Neuronal stem cell (in vitro differentiated cells): ENCODE measurements around the gene MRGPRF.
A peak's percentile ranks its signal among the peaks of the same experiment; 100 is the strongest.

Experiments used
- DNase-seq: peaks from one replicate; pipeline ENCODE4 v3.0.0-alpha.2; 2013; ENCODE audit warnings: low spot score
- H2AFZ ChIP-seq: one replicate; pipeline ENCODE4 v1.6.1; 2013; ENCODE audit warnings: mild to moderate bottlenecking, low read length, inconsistent platforms
- H2AK5ac ChIP-seq: 2 replicates; pipeline ENCODE4 v1.6.1; 2013; ENCODE audit warnings: low read depth, mild to moderate bottlenecking, inconsistent platforms, low read length, moderate library complexity, mixed read lengths
- H2BK120ac ChIP-seq: 2 replicates; pipeline ENCODE4 v1.6.1; 2013; ENCODE audit warnings: low read depth, mild to moderate bottlenecking, inconsistent platforms, low read length, moderate library complexity, mixed read lengths
- H2BK12ac ChIP-seq: one replicate; pipeline ENCODE4 v1.6.1; 2013; ENCODE audit warnings: low read length, inconsistent platforms
- H2BK15ac ChIP-seq: 2 replicates; pipeline ENCODE4 v1.6.1; 2013; ENCODE audit warnings: mild to moderate bottlenecking, low read length, inconsistent platforms, mixed read lengths
- H2BK5ac ChIP-seq: one replicate; pipeline ENCODE4 v1.6.1; 2013; ENCODE audit warnings: inconsistent platforms, mild to moderate bottlenecking, low read length, moderate library complexity
- H3K14ac ChIP-seq: one replicate; pipeline ENCODE4 v1.6.1; 2013; ENCODE audit warnings: low read length, inconsistent platforms
- H3K18ac ChIP-seq: 2 replicates; pipeline ENCODE4 v1.6.1; 2013; ENCODE audit warnings: low read length, inconsistent platforms
- H3K23ac ChIP-seq: 2 replicates; pipeline ENCODE4 v1.6.1; 2013; ENCODE audit warnings: low read depth, mild to moderate bottlenecking, mixed read lengths, low read length, inconsistent platforms; ENCODE audit not compliant: poor library complexity
- H3K27ac ChIP-seq: replicated peaks from 3 replicates; pipeline ENCODE4 v1.5.1; 2013; ENCODE audit warnings: low read length, inconsistent platforms
- H3K27me3 ChIP-seq, 3 experiments: 2 replicates each; pipeline ENCODE4 v1.6.1; 2013; ENCODE audit warnings: low read length in 3 of 3, mild to moderate bottlenecking in 2 of 3, inconsistent platforms in 1 of 3, low read depth in 1 of 3, mixed read lengths in 1 of 3, moderate library complexity in 1 of 3; ENCODE audit not compliant: control insufficient read depth in 3 of 3, insufficient read depth in 3 of 3
- H3K36me3 ChIP-seq, 2 donors: replicated peaks in 1 of 2; 2 replicates each; pipeline ENCODE4 v1.6.1; 2013; ENCODE audit warnings: low read length in 2 of 2; ENCODE audit not compliant: control insufficient read depth in 2 of 2, insufficient read depth in 2 of 2
- H3K4ac ChIP-seq: 2 replicates; pipeline ENCODE4 v1.6.1; 2013; ENCODE audit warnings: inconsistent platforms, mild to moderate bottlenecking, low read length, moderate library complexity
- H3K4me1 ChIP-seq, 2 donors: 1 replicate in 1 of 2; 2 replicates in 1 of 2; pipeline ENCODE4 v1.6.1; 2013; ENCODE audit warnings: low read length in 2 of 2, low read depth in 1 of 2; ENCODE audit not compliant: control insufficient read depth in 2 of 2, insufficient read depth in 1 of 2
- H3K4me2 ChIP-seq: one replicate; pipeline ENCODE4 v1.6.1; 2013; ENCODE audit warnings: mild to moderate bottlenecking, low read length, inconsistent platforms; ENCODE audit not compliant: insufficient read depth, poor library complexity, severe bottlenecking
- H3K4me3 ChIP-seq, 2 donors: 2 replicates each; pipeline ENCODE4 v1.5.1; 2013; ENCODE audit warnings: low read length in 2 of 2, mild to moderate bottlenecking in 2 of 2, inconsistent platforms in 1 of 2, moderate library complexity in 1 of 2
- H3K79me1 ChIP-seq: one replicate; pipeline ENCODE4 v1.6.1; 2013; ENCODE audit warnings: low read depth, mild to moderate bottlenecking, inconsistent platforms, low read length, moderate library complexity
- H3K9ac ChIP-seq: one replicate; pipeline ENCODE4 v1.6.1; 2013; ENCODE audit warnings: mild to moderate bottlenecking, low read depth, low read length, inconsistent platforms; ENCODE audit not compliant: poor library complexity
- H3K9me3 ChIP-seq, 2 donors: replicated peaks in 1 of 2; 2 replicates each; pipeline versions ENCODE3 to v1.6.1; 2013; ENCODE audit warnings: low read length in 2 of 2, mild to moderate bottlenecking in 2 of 2, inconsistent platforms in 1 of 2, low read depth in 1 of 2, mixed read lengths in 1 of 2, moderate library complexity in 1 of 2; ENCODE audit not compliant: control insufficient read depth in 2 of 2, insufficient read depth in 1 of 2
- H4K8ac ChIP-seq: one replicate; pipeline ENCODE4 v1.6.1; 2013; ENCODE audit warnings: low read depth, mild to moderate bottlenecking, inconsistent platforms, low read length, moderate library complexity
- H4K91ac ChIP-seq: one replicate; pipeline ENCODE4 v1.6.1; 2013; ENCODE audit warnings: low read length, low read depth, mild to moderate bottlenecking, inconsistent platforms; ENCODE audit not compliant: poor library complexity
- WGBS, 2 donors: extraction: QIAGEN DNeasy Blood & Tissue Kit; methylation state at CpG; one replicate each; pipeline ENCODE4 v1.1.7; 2013; ENCODE audit warnings: missing lambda C conversion rate in 2 of 2, mixed read lengths in 1 of 2; ENCODE audit not compliant: insufficient read length in 2 of 2, insufficient replicate concordance in 1 of 2; ENCODE audit errors: extremely low coverage in 2 of 2; 5-methylcytosine and 5-hydroxymethylcytosine counted together

The MRGPRF gene

DNA sequence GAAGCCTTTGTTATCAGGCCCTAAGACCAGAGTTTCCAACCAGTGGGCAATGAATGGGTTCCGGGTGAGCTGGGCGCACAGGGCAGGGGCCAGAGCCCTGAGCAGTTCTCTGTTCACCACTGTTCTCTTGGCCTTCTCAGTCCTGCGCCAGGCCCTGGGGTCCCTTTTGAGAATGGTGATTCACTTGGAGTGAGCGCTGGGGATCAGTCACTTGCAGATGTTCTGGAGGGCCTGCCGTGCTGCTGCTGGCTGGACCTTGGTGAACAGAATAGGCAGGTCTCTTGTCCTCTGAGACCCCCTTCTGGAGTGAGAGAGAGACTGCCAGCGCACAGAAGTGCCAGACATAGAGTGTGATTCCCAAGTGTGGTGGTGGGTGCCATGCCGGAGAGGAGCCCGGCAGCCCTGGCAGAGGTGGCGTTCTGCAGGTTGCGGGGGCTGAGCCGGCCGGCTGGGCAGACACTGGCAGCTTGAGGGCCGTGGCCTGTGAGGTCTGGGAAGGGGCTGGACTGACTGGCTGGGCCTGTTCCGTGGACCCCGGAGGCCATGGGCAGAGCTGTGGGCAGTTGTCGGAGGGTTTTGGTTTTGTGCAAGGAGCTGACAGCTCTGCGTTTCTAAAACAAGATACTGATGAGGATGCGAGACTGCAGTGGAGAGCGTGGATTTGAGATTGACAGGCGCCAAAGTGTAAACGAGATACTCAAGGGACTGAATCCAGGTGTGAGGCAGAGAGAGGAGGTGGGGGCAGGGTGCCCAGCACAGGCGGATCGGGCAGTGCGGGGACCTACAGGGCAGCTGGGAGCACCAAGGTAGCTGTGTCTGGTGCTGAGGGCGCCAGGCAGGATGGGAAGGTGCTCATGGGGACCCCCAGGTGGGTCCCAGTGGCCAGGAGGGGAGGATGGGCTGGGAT lies 48.0 kb upstream of the MRGPRF start:
- Histone ChIP-seq H3K23ac (no peak overlapping the region), H3K4me2 (no peak overlapping the region), H3K14ac (no peak overlapping the region), H4K91ac (no peak overlapping the region), H3K27ac (no peak overlapping the region), H3K36me3 (peaks cover 5 to 34% of the 10 kb centered on the region in 2 donors), H2BK12ac (no peak overlapping the region), H3K79me1 (peaks cover 20% of the 10 kb centered on the region), H3K9ac (no peak overlapping the region), H4K8ac (no peak overlapping the region), H2AFZ (no peak overlapping the region), H3K27me3 (no peaks in the 10 kb centered on the region), H2BK120ac (no peak overlapping the region), H3K4me3 (no peak overlapping the region), H2BK15ac (no peak overlapping the region), H3K4me1 (no peaks in the 10 kb centered on the region), H3K18ac (no peak overlapping the region), H3K4ac (no peak overlapping the region), H3K9me3 (peaks cover 0 to 2% of the 10 kb centered on the region in 2 donors), H2BK5ac (peak overlapping the region; percentile 71), H2AK5ac (no peak overlapping the region)
- DNase-seq = no peak
- no CpG with 5 or more reads among the region's 25 CpGs for WGBS, 2 donors

DNA sequence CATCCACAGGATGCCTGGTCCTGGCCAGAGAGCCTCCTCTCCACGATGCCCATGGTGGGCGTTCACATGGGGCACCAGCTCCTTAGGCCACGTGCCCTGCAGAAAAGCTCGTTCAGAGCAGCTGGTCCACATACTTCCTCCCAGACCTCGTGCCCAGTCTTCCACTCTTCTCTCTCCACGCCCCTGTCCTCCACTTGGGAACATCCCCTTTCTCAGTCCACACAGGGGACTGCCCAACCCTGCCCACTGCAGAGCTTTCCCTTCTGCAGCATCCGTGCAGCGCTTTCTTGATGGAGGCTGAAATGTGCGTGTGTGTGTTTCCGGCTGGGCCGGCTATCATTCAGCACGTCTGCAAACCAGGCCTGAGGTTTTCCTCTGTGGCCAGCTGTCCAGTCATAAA lies 46.9 kb upstream of the MRGPRF start:
- Histone ChIP-seq H3K4ac (no peak overlapping the region), H3K79me1 (peaks cover 18% of the 10 kb centered on the region), H3K4me2 (no peak overlapping the region), H2BK5ac (no peak overlapping the region), H3K4me1 (no peaks in the 10 kb centered on the region), H4K8ac (no peak overlapping the region), H3K14ac (peak overlapping the region; percentile 6), H3K36me3 (peaks cover 9 to 36% of the 10 kb centered on the region in 2 donors), H2AFZ (no peak overlapping the region), H3K9ac (no peak overlapping the region), H3K9me3 (peaks cover 0 to 2% of the 10 kb centered on the region in 2 donors), H2BK12ac (no peak overlapping the region), H3K27me3 (no peaks in the 10 kb centered on the region), H3K23ac (peak overlapping the region; percentile 9), H3K18ac (no peak overlapping the region), H3K27ac (no peak overlapping the region), H3K4me3 (no peak overlapping the region), H2BK15ac (no peak overlapping the region), H4K91ac (no peak overlapping the region), H2AK5ac (no peak overlapping the region), H2BK120ac (no peak overlapping the region)
- DNase-seq = no peak
- WGBS, 2 donors = no CpG with 5 or more reads among the region's 12 CpGs

DNA sequence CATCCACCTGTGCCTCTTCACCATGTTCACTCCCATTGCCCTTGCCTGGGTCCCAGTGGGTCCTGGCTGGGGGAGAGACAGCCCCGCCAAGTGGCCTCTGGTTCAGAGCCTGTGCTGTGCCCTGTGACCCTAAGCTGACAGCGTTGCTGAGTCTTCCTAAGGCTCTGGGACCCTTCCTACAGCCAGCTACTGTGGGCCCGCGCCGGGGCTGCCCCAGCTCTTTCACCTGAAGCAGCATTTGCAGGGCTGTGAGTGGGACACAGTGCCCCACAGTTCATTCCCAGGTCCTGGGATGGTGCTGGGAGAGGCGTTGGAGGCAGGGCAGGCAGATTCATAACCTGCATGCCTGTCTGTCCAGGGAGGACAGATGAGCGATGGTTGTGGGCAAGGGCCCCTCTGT lies 46.4 kb upstream of the MRGPRF start:
- WGBS, 2 donors = no CpG with 5 or more reads among the region's 7 CpGs
- DNase-seq = no peak
- peaks cover 18% of the 10 kb centered on the region for H3K79me1 ChIP-seq

DNA sequence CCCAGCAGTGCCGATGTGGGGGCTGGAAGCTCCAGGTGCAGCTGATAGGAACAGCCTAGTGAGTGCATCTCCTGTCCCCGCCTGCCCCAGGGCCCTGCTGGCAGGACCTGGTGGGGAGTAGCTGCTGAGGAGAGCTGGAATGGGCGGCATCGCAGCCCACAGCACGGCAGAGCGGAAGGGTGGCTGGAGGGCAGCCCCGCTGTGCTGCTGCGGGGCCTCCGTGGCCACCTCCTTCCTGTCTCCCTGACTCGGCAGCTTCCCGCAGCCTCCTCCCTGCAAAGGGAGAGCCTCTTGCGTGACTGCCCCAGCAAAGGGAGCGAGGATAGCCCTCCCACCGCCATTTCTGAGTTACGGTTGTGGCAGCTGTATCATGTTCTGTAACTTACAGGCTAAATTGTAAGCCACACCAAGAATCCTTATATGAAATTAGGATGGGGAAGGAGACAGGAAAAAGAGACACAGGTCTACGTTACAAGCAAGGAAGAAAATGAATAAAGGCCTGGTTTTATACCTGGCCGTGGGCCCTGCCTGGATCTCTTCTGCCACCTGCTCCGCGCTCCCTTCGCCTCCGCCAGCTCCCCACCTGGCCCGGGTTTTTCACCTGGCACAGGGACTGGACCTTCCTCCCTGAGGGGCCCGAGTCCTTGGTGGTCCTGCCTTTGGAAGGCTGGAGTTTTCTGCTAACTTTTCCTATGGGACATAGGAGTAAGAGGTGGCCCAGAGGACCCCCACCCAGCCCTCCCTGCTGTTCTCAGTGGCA lies 45.6 kb upstream of the MRGPRF start:
- no peaks in the 10 kb centered on the region for H3K27me3 ChIP-seq
- no peak overlapping the region for H3K14ac ChIP-seq
- H3K9ac ChIP-seq = no peak overlapping the region
- H2BK12ac ChIP-seq = no peak overlapping the region
- H3K18ac ChIP-seq = peak overlapping the region; percentile 48
- H2BK5ac ChIP-seq = peak overlapping the region; percentile 53
- no peak overlapping the region for H3K4me2 ChIP-seq
- H3K79me1 ChIP-seq = peaks cover 18% of the 10 kb centered on the region
- H3K27ac ChIP-seq = no peak overlapping the region
- H2AK5ac ChIP-seq = no peak overlapping the region
- no CpG with 5 or more reads among the region's 23 CpGs for WGBS, 2 donors
- no peak overlapping the region for H2AFZ ChIP-seq
- H3K23ac ChIP-seq = no peak overlapping the region
- peaks cover 0 to 2% of the 10 kb centered on the region in 2 donors for H3K9me3 ChIP-seq
- no peak overlapping the region for H4K8ac ChIP-seq
- peaks cover 8 to 40% of the 10 kb centered on the region in 2 donors for H3K36me3 ChIP-seq
- no peak overlapping the region for H4K91ac ChIP-seq
- no peak overlapping the region for H3K4me3 ChIP-seq
- H3K4me1 ChIP-seq = no peaks in the 10 kb centered on the region
- DNase-seq = no peak
- H2BK15ac ChIP-seq = no peak overlapping the region
- no peak overlapping the region for H3K4ac ChIP-seq
- H2BK120ac ChIP-seq = no peak overlapping the region

More for the DNA sequence above, 46.4 kb upstream of the MRGPRF start:
- Histone ChIP-seq H3K27me3 (no peaks in the 10 kb centered on the region), H3K14ac (peak overlapping the region; percentile 76), H2AFZ (no peak overlapping the region), H3K23ac (no peak overlapping the region), H2BK12ac (no peak overlapping the region), H2AK5ac (no peak overlapping the region), H3K27ac (no peak overlapping the region), H3K9ac (no peak overlapping the region), H4K8ac (no peak overlapping the region), H2BK15ac (no peak overlapping the region), H3K4me2 (no peak overlapping the region), H4K91ac (no peak overlapping the region), H3K4me3 (no peak overlapping the region), H3K18ac (no peak overlapping the region), H2BK120ac (no peak overlapping the region), H2BK5ac (peak overlapping the region; percentile 39), H3K4me1 (no peaks in the 10 kb centered on the region), H3K4ac (no peak overlapping the region), H3K36me3 (peaks cover 7 to 36% of the 10 kb centered on the region in 2 donors), H3K9me3 (peaks cover 0 to under 1% of the 10 kb centered on the region in 2 donors)
